22Rv1 (cell line): Measurements from ENCODE around the gene NUP210.

Experiments
- H3K27ac ChIP-seq: fragments of 450-650 bp; 2 replicates; pipeline ENCODE4 v1.5.1; 2017
- ZFX ChIP-seq: fragments of 450-650 bp; IDR thresholded peaks from 2 replicates; pipeline ENCODE4 v1.6.1; 2017; ENCODE audit warnings: antibody characterized with exemption, borderline replicate concordance
- TF ChIP-seq, protein P1 (sequence below): fragments of 450-650 bp; IDR thresholded peaks from 2 replicates; pipeline ENCODE4 v1.5.1; 2017; ENCODE audit warnings: mild to moderate bottlenecking

The NUP210 gene

GRCh38 chr3:13323822-13324221, 96.3 kb downstream of the NUP210 start:
- TF ChIP-seq, protein P1, sequence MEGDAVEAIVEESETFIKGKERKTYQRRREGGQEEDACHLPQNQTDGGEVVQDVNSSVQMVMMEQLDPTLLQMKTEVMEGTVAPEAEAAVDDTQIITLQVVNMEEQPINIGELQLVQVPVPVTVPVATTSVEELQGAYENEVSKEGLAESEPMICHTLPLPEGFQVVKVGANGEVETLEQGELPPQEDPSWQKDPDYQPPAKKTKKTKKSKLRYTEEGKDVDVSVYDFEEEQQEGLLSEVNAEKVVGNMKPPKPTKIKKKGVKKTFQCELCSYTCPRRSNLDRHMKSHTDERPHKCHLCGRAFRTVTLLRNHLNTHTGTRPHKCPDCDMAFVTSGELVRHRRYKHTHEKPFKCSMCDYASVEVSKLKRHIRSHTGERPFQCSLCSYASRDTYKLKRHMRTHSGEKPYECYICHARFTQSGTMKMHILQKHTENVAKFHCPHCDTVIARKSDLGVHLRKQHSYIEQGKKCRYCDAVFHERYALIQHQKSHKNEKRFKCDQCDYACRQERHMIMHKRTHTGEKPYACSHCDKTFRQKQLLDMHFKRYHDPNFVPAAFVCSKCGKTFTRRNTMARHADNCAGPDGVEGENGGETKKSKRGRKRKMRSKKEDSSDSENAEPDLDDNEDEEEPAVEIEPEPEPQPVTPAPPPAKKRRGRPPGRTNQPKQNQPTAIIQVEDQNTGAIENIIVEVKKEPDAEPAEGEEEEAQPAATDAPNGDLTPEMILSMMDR = no peak
- TF ChIP-seq ZFX = no peak
- H3K27ac ChIP-seq = no peak overlapping the region

DNA sequence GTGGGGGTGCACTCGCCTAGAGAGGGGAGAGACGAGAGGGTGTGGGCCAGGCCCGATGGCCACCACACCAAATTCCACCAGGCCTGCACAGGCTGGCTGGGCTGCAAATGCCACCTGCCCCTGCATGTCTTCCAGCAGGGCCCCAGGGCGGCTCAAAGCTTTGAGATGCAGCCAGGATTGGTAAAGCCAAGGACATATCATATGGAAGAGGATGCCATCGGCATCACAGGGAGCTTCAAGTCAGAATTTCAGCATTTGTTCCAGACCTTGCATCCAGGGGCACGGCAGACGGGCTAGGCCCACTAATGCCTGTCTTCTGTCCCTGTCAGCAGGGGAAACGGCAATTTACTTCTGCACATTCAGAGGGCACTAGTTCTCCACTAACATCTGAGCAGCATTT, 97.8 kb downstream of the NUP210 start:
- TF ChIP-seq ZFX = no peak
- TF ChIP-seq, protein P1 = no peak

GRCh38 chr3:13319564-13320220, 100.4 kb downstream of the NUP210 start:
- TF ChIP-seq ZFX = no peak
- TF ChIP-seq, protein P1 = no peak
- H3K27ac ChIP-seq = no peak overlapping the region

More for the DNA sequence above, 97.8 kb downstream of the NUP210 start:
- H3K27ac ChIP-seq = no peak overlapping the region

DNA sequence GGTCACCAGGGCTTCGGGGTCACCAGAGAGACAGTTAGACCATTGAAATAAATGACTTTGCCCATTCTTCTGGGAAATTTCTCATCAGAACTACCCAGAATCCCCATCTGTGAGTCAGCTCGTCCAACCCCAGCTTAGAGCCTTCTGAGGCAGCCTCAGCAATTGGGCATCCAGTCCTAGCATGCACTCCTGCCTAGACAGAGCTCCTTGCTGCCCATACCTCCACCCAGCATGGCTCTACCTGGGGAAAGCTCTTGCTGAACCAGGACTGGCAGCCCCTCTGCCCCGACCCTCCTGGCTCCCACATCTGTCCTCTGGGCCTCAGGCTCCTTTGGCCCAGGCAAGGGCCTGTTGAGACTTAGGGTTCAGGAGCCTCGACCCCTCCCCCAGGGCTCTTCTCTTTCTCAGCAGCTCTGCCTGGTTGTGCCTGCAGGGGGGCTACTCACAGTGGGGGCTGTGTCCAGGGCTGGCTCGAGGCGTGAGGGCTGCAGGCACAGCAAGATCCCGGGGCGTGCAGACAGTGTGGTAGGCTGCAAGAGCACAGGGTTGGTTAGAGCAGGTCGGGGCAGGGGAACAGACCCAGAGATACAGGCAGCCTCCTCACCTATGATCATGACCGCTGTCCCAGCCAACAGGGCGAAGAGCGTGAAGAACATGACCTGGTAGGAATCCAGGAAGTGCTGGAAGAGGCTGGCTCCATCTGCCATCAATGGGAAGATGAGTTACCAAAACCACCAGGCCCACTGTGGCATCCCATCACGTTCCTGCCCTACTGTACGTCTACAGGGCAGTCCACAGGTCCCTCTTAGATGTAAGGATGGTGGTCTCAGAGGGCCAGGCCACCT, 101.3 kb downstream of the NUP210 start:
- no peak overlapping the region for H3K27ac ChIP-seq
- TF ChIP-seq, protein P1 = no peak

DNA sequence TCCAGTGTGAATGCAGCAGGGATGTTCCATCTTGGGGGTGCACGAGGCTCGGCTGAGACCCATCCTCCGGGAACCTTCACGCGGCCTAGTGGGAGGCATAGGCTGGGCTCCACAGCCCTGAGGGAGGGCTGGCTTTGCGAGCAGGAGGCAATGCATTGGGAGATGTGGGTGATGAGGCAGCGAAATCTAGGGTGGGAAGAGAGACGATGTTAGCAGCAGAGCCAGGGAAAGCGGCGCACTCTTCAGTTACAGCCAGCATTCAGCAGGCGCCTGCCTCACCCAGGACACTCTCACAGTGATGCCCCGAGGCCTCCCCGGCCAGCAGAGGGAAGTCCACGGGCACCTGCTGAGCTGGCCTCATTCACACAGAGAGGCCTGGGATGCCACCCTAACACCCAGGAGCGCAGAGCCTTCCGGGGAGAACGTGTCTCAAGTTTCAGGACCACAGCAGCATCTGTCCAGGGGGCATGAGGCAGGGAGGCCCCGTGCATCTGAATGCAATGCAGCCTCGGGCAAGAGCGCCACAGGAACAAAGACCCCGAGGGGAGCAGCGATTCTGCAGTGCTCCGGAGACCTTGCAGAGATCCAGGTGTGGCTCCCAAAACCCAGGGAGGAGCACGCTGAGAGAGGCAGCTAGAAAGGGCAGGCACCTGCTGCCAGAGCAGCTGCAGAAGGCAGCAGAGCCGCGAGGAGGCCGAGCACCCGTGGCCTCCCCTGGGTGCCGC, 102.4 kb downstream of the NUP210 start:
- TF ChIP-seq, protein P1 = no peak
- TF ChIP-seq ZFX = no peak
- H3K27ac ChIP-seq = no peak overlapping the region

- no peak overlapping the region for H3K27ac ChIP-seq
- no peak for TF ChIP-seq ZFX
- TF ChIP-seq, protein P1 = no peak
Measured at GRCh38 chr3:13316603-13317002, 103.5 kb downstream of the NUP210 start.

- no peak overlapping the region for H3K27ac ChIP-seq
- no peak for TF ChIP-seq ZFX
- TF ChIP-seq, protein P1 = no peak
Measured at GRCh38 chr3:13314877-13315276, 105.2 kb downstream of the NUP210 start.
